Retinal pigment epithelial cell (primary cell): Measurements from ENCODE around the gene TCF19.
"Not testable (repeated sequence)": the region's sequence is repeated elsewhere in the genome, so short reads cannot be mapped to it uniquely, and the experiment has no call there.

Experiments
- DNase-seq: peaks from one replicate; pipeline ENCODE4 v3.0.0-alpha.2; 2010; ENCODE audit warnings: low read depth
- H3K4me3 ChIP-seq: 2 replicates; pipeline ENCODE4 v1.5.1; 2011; ENCODE audit warnings: mild to moderate bottlenecking, low read length, control low read depth, moderate library complexity
- CTCF ChIP-seq: conservative IDR thresholded peaks from 2 replicates; pipeline ENCODE4 v1.5.1; 2011; ENCODE audit warnings: low read depth, low read length, control low read depth, inconsistent platforms

TCF19 gene

DNA sequence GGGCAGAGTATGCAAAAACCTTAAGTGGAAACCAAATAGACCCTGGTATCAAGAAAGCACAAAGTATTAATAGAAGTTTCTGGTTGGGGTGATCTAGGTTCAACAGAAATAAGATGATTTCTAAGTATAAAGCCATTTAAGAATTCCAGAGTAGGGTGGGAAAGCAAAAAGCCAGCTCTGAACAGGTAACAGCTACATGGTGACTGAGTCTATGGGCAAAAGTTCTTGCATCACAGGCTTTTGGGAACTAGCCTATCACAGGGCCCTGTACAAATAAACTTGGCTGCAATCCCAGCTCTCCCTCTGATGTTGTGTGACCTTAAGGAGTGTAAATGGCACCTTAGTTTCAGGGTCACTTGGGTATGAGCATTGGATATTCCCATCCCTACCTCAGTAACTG, 5.5 kb downstream of the TCF19 start:
- no peak overlapping the region for H3K4me3 ChIP-seq
- DNase-seq, result no peak
- TF ChIP-seq CTCF, result no peak

DNA sequence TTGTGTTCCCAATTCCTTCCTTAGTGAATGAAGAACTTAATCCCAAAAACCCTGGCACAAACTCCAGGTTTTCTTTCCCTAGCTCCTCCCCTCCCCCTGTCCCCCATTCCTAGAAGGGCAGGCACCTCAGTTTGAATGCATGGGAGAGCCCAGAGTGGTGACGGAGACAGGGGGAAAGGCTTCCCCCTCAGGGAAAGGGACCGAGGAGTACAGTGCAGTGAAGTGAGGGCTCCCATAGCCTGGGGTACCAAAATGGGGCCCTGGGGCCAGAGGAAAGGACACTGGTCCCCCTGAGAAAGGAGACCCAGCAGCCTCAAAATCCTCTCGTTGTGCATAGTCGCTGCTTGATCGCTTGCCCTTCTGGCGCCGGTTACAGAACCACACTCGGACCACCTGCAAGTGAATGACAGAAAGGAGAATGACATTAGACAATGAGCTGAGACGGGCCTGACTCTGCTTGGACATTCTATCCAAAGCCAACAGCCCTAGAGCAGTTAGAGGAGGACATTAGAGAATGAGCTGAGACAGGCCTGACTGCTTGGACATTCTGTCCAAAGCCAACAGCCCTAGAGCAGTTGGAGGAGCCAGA, 6.2 kb downstream of the TCF19 start:
- H3K4me3 ChIP-seq, DNase-seq: not testable (repeated sequence)

DNA sequence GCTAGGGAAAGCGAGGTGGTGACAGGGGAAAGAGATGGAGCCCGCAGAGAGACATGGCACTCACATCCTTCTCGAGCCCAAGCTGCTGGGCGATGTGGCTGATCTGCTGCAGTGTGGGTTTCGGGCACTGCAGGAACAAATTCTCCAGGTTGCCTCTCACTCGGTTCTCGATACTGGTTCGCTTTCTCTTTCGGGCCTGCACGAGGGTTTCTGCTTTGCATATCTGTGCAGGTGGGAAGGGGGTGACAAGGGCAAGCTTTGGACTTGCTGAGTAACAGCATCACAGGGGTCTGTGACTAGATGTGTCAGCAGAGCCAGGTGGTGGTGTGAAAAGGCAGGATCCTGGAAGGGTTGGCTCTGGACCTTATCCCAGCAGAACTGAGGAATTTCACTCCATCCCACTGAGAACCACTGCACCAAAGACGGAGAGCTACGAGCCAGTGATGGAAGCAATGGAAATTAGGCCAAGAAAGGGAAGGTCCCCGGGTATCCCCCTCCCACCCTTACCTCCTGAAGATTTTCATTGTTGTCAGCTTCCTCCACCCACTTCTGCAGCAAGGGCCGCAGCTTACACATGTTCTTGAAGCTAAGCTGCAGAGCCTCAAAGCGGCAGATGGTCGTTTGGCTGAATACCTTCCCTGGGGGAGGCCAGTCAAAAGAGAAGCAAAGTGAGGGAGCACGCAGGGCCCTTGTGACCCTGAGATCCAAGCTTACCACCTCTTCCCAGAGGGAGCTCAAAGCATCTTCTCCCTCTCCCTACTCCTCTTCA, 6.9 kb downstream of the TCF19 start:
- not testable (repeated sequence) for H3K4me3 ChIP-seq, DNase-seq

GRCh38 chr6:31165986-31166385, 7.6 kb downstream of the TCF19 start:
- DNase-seq, result no peak
- no peak for TF ChIP-seq CTCF
- H3K4me3 ChIP-seq, result no peak overlapping the region

DNA sequence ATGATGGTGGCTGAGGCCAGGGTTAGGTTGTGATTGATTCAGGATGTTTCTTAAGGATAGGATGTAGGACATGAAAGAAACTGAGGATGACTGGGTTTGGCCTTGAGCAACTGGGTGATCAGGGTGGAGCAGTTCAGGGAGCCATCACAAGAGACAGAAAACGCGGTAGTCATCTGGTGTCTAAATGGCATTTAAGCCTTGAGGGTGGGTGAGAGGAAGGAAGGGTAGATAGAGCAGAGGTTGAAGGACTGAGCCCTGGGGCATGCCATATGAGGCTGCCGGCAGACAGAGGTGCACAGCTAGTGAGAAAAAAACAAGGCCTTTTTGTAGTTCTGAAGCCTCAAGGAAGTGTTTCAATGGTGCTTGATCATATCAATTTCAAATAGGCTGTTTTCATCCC, 10.2 kb downstream of the TCF19 start:
- no peak overlapping the region for H3K4me3 ChIP-seq
- DNase-seq, result no peak
- no peak for TF ChIP-seq CTCF

GRCh38 chr6:31169123-31169857, 10.9 kb downstream of the TCF19 start:
- no peak for TF ChIP-seq CTCF
- no peak overlapping the region for H3K4me3 ChIP-seq
- no peak for DNase-seq

DNA sequence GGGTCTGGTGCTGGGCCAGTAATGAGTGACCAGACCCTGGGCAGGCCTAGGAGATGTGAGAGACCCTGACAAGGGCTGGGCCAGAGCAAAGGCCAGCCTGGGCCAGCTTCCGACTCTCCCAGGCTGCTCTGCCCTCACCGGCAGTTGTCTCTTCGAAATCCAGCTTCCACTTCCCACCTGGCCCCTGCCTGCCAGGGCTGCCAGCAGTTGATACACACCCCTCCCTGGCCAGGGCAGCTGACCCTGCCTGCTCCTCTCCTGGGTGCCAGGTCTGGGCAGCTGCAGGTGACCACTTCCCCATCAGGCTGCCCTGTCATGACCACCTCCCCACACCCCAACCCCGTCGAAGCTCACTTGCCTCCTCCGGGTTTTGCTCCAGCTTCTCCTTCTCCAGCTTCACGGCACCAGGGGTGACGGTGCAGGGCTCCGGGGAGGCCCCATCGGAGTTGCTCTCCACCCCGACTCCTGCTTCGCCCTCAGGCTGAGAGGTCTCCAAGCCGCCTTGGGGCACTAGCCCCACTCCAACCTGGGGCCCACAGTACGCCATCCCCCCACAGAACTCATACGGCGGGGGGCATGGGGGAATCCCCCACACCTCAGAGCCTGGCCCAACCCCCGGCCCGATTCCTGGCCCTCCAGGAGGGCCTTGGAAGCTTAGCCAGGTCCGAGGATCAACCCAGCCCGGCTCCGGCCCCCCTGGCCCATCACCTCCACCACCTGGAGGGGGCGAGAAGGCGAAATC, 11.6 kb downstream of the TCF19 start:
- not testable (repeated sequence) for DNase-seq, H3K4me3 ChIP-seq

- no peak for TF ChIP-seq CTCF
- H3K4me3 ChIP-seq, result no peak within 1 kb of the TSS
- no peak for DNase-seq
Measured at GRCh38 chr6:31170600-31170881, 12.2 kb downstream of the TCF19 start, which contains the start of gene POU5F1. Gene POU5F1, minus strand, starts transcription at chr6:31170682. Its CDS starts 62 bp downstream, at chr6:31170620.
